ENCODE measurements around the gene MORN5.

The MORN5 gene

GRCh38 chr9:122244349-122244748, 84.6 kb downstream of the MORN5 start:
- DNase-seq, result no peak

GRCh38 chr9:122246666-122247065, 87.0 kb downstream of the MORN5 start:
- DNase-seq, result no peak

- DNase-seq, result no peak
Measured at GRCh38 chr9:122248448-122248865, 88.7 kb downstream of the MORN5 start.
